ENCODE measurements around the gene GRIN2A. TPM values are rescaled to one million over a fixed set of nuclear protein-coding genes. Genes with fewer than 3 reads are reported as not detected.

GRIN2A gene
- total RNA-seq, 1 experiment from 2014 or later, result not detected

DNA sequence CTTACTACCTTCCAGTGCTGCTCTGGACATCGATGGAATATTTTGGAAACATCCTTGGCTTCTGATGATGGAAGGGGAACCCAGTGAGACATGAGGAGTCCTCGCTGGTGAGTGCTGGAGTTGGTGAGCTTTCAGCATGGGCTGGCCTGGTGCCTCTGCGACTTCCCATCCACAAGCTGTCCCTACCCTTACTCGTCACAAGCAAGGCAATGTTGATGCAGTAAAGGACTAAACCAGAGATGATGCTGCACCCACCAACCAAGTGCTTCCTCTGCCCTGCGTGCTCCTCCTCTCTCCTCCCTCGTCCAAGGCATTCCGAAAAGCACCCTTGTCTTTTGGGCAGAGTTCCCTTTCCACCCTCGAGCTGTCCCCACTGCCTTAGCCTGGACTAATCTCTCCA is 154.7 kb downstream of the GRIN2A start:
- Histone ChIP-seq H3K27ac (ENCODE audit: low read length) (no peak overlapping the region), H3K9me2 (replicated peaks; ENCODE audit: insufficient read depth, low read length) (no peaks in the 10 kb centered on the region), H4K20me1 (ENCODE audit: insufficient read depth, low read depth, low read length) (no peaks in the 10 kb centered on the region), H3K9me3 (ENCODE audit: low read length) (no peaks in the 10 kb centered on the region), H2AFZ (ENCODE audit: low read length) (no peak overlapping the region), H3K4me3 (ENCODE audit: low read length) (no peak overlapping the region), H3K9ac (ENCODE audit: low read length) (no peak overlapping the region), H3K36me3 (ENCODE audit: insufficient read depth, low read length) (no peaks in the 10 kb centered on the region), H3K27me3 (ENCODE audit: low read length) (no peaks in the 10 kb centered on the region), H3K4me2 (ENCODE audit: low read depth, low read length, poor library complexity, severe bottlenecking) (no peak overlapping the region), H3K4me1 (ENCODE audit: low read length) (no peaks in the 10 kb centered on the region), H3K79me2 (ENCODE audit: low read length) (no peaks in the 10 kb centered on the region)
- no peak for DNase-seq

DNA sequence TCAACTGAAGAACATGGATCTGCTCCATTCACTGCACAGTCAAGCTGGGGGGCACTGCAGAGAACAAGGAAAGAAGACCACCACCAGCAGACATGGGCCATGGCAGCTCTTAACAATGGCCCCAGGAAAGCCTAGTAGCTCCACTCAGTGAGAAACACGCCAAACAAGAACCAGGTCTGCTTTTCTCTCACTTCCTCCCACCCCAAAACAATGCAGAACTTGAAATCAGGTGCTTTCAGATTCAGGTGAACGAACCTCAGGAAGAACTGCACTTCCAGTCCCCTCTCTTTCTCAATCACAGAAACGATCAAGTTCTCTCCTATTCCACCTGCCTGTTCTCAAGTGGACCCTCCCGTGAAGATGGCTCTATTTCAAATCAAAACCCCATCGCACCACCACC is 155.6 kb downstream of the GRIN2A start:
- H3K4me1 ChIP-seq (ENCODE audit: low read length), result no peaks in the 10 kb centered on the region
- no peaks in the 10 kb centered on the region for H3K36me3 ChIP-seq (ENCODE audit: insufficient read depth, low read length)
- H3K27ac ChIP-seq (ENCODE audit: low read length), result no peak overlapping the region
- no peaks in the 10 kb centered on the region for H3K79me2 ChIP-seq (ENCODE audit: low read length)
- no peaks in the 10 kb centered on the region for H4K20me1 ChIP-seq (ENCODE audit: insufficient read depth, low read depth, low read length)
- H3K4me3 ChIP-seq (ENCODE audit: low read length), result no peak overlapping the region
- H3K9me2 ChIP-seq (replicated peaks; ENCODE audit: insufficient read depth, low read length), result no peaks in the 10 kb centered on the region
- H3K9ac ChIP-seq (ENCODE audit: low read length), result no peak overlapping the region
- no peak overlapping the region for H3K4me2 ChIP-seq (ENCODE audit: low read depth, low read length, poor library complexity, severe bottlenecking)
- no peak for DNase-seq
- no peaks in the 10 kb centered on the region for H3K27me3 ChIP-seq (ENCODE audit: low read length)
- H2AFZ ChIP-seq (ENCODE audit: low read length), result no peak overlapping the region
- no peaks in the 10 kb centered on the region for H3K9me3 ChIP-seq (ENCODE audit: low read length)

DNA sequence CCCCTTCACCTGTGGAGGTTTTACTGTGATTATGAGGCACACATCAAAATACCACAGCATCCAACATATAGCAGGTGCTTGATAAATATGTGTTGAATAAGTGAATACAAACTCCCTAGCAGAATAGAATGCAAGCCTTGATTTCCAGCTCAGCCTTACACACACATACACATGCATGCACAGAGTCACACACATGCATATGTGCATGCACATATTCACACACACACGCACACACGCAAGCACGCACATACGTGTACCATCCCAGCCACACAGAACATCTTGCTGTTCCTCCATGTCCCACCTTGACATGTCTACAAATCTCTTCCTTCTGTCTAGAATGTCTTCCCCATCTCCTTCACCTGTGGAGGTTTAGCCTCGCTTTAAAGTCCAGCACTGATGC is 160.1 kb downstream of the GRIN2A start:
- Histone ChIP-seq H3K9me2 (replicated peaks; ENCODE audit: insufficient read depth, low read length) (no peaks in the 10 kb centered on the region), H2AFZ (ENCODE audit: low read length) (no peak overlapping the region), H3K4me2 (ENCODE audit: low read depth, low read length, poor library complexity, severe bottlenecking) (no peak overlapping the region), H3K4me1 (ENCODE audit: low read length) (no peaks in the 10 kb centered on the region), H3K9me3 (ENCODE audit: low read length) (no peaks in the 10 kb centered on the region), H3K27ac (ENCODE audit: low read length) (no peak overlapping the region), H4K20me1 (ENCODE audit: insufficient read depth, low read depth, low read length) (no peaks in the 10 kb centered on the region), H3K79me2 (ENCODE audit: low read length) (no peaks in the 10 kb centered on the region), H3K9ac (ENCODE audit: low read length) (no peak overlapping the region), H3K4me3 (ENCODE audit: low read length) (no peak overlapping the region), H3K27me3 (ENCODE audit: low read length) (no peaks in the 10 kb centered on the region), H3K36me3 (ENCODE audit: insufficient read depth, low read length) (no peaks in the 10 kb centered on the region)
- no peak for DNase-seq

DNA sequence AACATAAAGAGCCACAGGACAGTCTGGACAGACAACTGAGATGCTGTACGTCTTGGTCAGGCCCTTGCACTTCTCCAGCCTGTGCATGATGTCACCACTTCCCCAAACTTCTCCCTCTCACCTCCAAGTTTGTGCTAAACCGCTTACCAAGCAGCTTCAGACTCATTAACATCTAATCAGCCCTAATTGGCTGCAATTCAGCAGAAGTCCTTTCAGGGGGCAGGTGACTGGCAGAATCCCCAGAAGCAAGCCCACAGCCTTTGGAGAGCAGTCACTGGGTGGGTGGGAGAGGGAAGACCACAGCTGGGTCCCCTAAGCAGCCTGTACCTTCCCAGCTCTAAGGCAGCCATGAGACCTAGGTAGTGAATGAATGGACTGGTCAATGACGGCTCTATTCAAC is 161.4 kb downstream of the GRIN2A start:
- Histone ChIP-seq H4K20me1 (ENCODE audit: insufficient read depth, low read depth, low read length) (no peaks in the 10 kb centered on the region), H3K9ac (ENCODE audit: low read length) (no peak overlapping the region), H3K4me1 (ENCODE audit: low read length) (no peaks in the 10 kb centered on the region), H3K36me3 (ENCODE audit: insufficient read depth, low read length) (no peaks in the 10 kb centered on the region), H3K4me3 (ENCODE audit: low read length) (no peak overlapping the region), H2AFZ (ENCODE audit: low read length) (no peak overlapping the region), H3K9me2 (replicated peaks; ENCODE audit: insufficient read depth, low read length) (no peaks in the 10 kb centered on the region), H3K79me2 (ENCODE audit: low read length) (no peaks in the 10 kb centered on the region), H3K4me2 (ENCODE audit: low read depth, low read length, poor library complexity, severe bottlenecking) (no peak overlapping the region), H3K27ac (ENCODE audit: low read length) (no peak overlapping the region), H3K27me3 (ENCODE audit: low read length) (no peaks in the 10 kb centered on the region), H3K9me3 (ENCODE audit: low read length) (no peaks in the 10 kb centered on the region)
- no peak for DNase-seq

DNA sequence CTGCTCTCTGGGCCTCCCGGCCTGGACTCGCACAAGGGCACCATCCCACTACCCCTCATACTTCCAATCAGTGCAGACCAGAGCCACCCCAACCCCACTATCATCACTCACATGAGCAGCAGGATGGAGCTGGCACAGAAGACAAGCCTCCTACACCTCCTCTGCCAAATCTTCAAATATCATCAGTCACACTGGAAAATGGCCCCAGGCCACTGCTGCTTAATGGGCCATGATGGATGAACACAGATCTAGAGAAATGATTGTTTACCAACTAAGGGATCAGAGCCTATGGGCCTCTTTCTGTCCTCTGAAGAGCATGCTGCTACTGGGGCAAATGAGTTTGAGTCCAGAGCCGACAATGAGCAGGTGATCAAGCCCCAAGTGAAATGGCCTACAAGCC is 165.5 kb downstream of the GRIN2A start:
- Histone ChIP-seq H3K27me3 (ENCODE audit: low read length) (no peaks in the 10 kb centered on the region), H3K79me2 (ENCODE audit: low read length) (no peaks in the 10 kb centered on the region), H3K27ac (ENCODE audit: low read length) (no peak overlapping the region), H3K9ac (ENCODE audit: low read length) (no peak overlapping the region), H3K9me2 (replicated peaks; ENCODE audit: insufficient read depth, low read length) (no peaks in the 10 kb centered on the region), H3K36me3 (ENCODE audit: insufficient read depth, low read length) (no peaks in the 10 kb centered on the region), H3K4me1 (ENCODE audit: low read length) (no peaks in the 10 kb centered on the region), H2AFZ (ENCODE audit: low read length) (no peak overlapping the region), H3K4me3 (ENCODE audit: low read length) (no peak overlapping the region), H4K20me1 (ENCODE audit: insufficient read depth, low read depth, low read length) (no peaks in the 10 kb centered on the region), H3K9me3 (ENCODE audit: low read length) (no peaks in the 10 kb centered on the region), H3K4me2 (ENCODE audit: low read depth, low read length, poor library complexity, severe bottlenecking) (no peak overlapping the region)
- no peak for DNase-seq

DNA sequence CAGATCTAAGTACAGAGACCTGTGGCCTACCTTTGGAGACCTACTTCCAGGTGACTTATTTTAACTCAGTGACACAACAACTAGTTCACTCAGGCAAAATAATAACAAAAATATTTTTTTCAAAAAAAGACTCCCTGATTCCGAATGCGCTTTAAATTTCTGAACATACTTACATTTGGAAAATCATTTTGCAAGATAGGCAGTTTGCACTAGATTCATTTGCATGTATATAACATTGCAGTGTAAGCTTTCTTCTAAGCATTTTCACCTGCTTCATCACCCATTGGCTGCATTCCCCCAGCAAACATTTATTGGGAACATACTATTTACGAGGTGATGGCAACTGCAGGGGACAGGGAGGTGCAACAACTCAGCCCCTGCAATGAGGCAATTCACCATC is 166.8 kb downstream of the GRIN2A start:
- Histone ChIP-seq H3K36me3 (ENCODE audit: insufficient read depth, low read length) (no peaks in the 10 kb centered on the region), H4K20me1 (ENCODE audit: insufficient read depth, low read depth, low read length) (no peaks in the 10 kb centered on the region), H3K9me2 (replicated peaks; ENCODE audit: insufficient read depth, low read length) (no peaks in the 10 kb centered on the region), H3K4me2 (ENCODE audit: low read depth, low read length, poor library complexity, severe bottlenecking) (no peak overlapping the region), H2AFZ (ENCODE audit: low read length) (no peak overlapping the region), H3K27ac (ENCODE audit: low read length) (no peak overlapping the region), H3K4me3 (ENCODE audit: low read length) (no peak overlapping the region), H3K9ac (ENCODE audit: low read length) (no peak overlapping the region), H3K9me3 (ENCODE audit: low read length) (no peaks in the 10 kb centered on the region), H3K79me2 (ENCODE audit: low read length) (no peaks in the 10 kb centered on the region), H3K27me3 (ENCODE audit: low read length) (no peaks in the 10 kb centered on the region), H3K4me1 (ENCODE audit: low read length) (no peaks in the 10 kb centered on the region)
- DNase-seq, result no peak

DNA sequence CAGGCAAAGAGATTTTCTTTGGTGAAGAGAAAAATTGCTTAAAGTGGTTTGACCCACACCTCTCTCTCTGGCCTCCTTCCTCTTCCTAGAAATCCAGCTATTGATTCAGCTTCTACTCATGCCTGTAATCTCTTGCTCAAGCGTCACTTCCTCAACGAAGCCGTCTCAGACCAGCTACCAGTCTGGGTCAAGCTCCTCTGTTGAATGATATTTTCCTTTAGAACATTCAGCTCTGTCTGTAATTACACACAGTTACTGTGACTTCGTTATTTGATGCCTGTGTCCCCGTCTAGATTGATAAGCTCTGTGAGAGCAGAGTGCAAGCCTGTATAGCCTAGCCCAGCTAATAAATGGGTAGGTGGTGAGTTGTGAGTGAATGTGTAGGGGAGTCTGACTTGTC is 168.5 kb downstream of the GRIN2A start:
- Histone ChIP-seq H3K36me3 (ENCODE audit: insufficient read depth, low read length) (no peaks in the 10 kb centered on the region), H3K4me1 (ENCODE audit: low read length) (no peaks in the 10 kb centered on the region), H3K9me3 (ENCODE audit: low read length) (no peaks in the 10 kb centered on the region), H3K79me2 (ENCODE audit: low read length) (no peaks in the 10 kb centered on the region), H3K9ac (ENCODE audit: low read length) (no peak overlapping the region), H3K9me2 (replicated peaks; ENCODE audit: insufficient read depth, low read length) (no peaks in the 10 kb centered on the region), H3K27ac (ENCODE audit: low read length) (no peak overlapping the region), H3K4me3 (ENCODE audit: low read length) (no peak overlapping the region), H4K20me1 (ENCODE audit: insufficient read depth, low read depth, low read length) (no peaks in the 10 kb centered on the region), H3K27me3 (ENCODE audit: low read length) (no peaks in the 10 kb centered on the region), H3K4me2 (ENCODE audit: low read depth, low read length, poor library complexity, severe bottlenecking) (no peak overlapping the region), H2AFZ (ENCODE audit: low read length) (no peak overlapping the region)
- no peak for DNase-seq

DNA sequence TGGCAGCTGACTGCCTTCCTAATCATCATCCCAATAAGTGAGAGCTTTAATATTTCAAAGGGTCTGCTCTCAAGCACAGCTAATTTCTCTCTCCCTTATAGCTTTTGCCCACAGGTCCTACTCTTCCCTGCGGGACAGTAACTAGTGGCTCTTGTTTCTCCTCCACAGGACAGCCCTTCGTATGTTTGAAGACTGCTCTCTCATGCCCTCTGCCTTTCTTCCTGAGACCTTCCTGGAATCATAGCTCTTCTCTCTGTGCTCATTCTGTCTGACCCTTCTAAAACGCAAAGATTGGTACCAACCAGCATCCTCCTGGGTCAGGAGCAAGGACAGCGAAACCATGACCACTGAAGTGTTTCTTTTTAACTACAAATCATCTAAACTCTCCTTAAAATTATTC is 168.9 kb downstream of the GRIN2A start:
- Histone ChIP-seq H2AFZ (ENCODE audit: low read length) (no peak overlapping the region), H3K9ac (ENCODE audit: low read length) (no peak overlapping the region), H3K27me3 (ENCODE audit: low read length) (no peaks in the 10 kb centered on the region), H3K4me3 (ENCODE audit: low read length) (no peak overlapping the region), H4K20me1 (ENCODE audit: insufficient read depth, low read depth, low read length) (no peaks in the 10 kb centered on the region), H3K9me2 (replicated peaks; ENCODE audit: insufficient read depth, low read length) (no peaks in the 10 kb centered on the region), H3K27ac (ENCODE audit: low read length) (no peak overlapping the region), H3K79me2 (ENCODE audit: low read length) (no peaks in the 10 kb centered on the region), H3K4me2 (ENCODE audit: low read depth, low read length, poor library complexity, severe bottlenecking) (no peak overlapping the region), H3K4me1 (ENCODE audit: low read length) (no peaks in the 10 kb centered on the region), H3K36me3 (ENCODE audit: insufficient read depth, low read length) (no peaks in the 10 kb centered on the region), H3K9me3 (ENCODE audit: low read length) (no peaks in the 10 kb centered on the region)
- no peak for DNase-seq

DNA sequence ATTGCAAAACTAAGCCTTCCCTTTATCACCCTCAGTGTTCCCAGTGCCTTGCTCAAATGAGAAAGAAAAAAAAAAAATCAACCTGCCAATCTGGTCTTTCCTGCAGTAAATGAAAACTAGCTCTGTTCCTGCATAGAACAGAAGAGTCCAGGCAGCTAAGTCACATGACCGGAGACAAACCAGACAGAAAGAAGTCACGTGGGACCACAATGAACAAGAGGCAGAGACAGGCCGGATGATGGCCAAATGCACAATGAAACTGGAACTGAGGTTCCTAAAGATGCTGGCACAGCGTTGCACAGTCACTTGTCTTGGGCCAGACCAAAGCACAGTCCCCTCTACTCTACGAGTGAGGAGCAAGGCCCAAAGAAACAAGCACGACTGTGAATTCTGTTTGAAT is 172.5 kb downstream of the GRIN2A start:
- no peaks in the 10 kb centered on the region for H3K27me3 ChIP-seq (ENCODE audit: low read length)
- H3K9me3 ChIP-seq (ENCODE audit: low read length), result no peaks in the 10 kb centered on the region
- H3K4me2 ChIP-seq (ENCODE audit: low read depth, low read length, poor library complexity, severe bottlenecking), result no peak overlapping the region
- no peak overlapping the region for H3K9ac ChIP-seq (ENCODE audit: low read length)
- no peak for DNase-seq
- no peaks in the 10 kb centered on the region for H4K20me1 ChIP-seq (ENCODE audit: insufficient read depth, low read depth, low read length)
- no peaks in the 10 kb centered on the region for H3K9me2 ChIP-seq (replicated peaks; ENCODE audit: insufficient read depth, low read length)
- no peaks in the 10 kb centered on the region for H3K79me2 ChIP-seq (ENCODE audit: low read length)
- H3K36me3 ChIP-seq (ENCODE audit: insufficient read depth, low read length), result no peaks in the 10 kb centered on the region
- no peak overlapping the region for H2AFZ ChIP-seq (ENCODE audit: low read length)
- no peak overlapping the region for H3K4me3 ChIP-seq (ENCODE audit: low read length)
- no peaks in the 10 kb centered on the region for H3K4me1 ChIP-seq (ENCODE audit: low read length)
- no peak overlapping the region for H3K27ac ChIP-seq (ENCODE audit: low read length)
